Measurements from ENCODE around the gene CDH22. TPM values are rescaled to one million over a fixed set of nuclear protein-coding genes. Genes with fewer than 3 reads are reported as not detected.

Gene CDH22
- total and polyA plus RNA-seq, 4 donors = not detected

DNA sequence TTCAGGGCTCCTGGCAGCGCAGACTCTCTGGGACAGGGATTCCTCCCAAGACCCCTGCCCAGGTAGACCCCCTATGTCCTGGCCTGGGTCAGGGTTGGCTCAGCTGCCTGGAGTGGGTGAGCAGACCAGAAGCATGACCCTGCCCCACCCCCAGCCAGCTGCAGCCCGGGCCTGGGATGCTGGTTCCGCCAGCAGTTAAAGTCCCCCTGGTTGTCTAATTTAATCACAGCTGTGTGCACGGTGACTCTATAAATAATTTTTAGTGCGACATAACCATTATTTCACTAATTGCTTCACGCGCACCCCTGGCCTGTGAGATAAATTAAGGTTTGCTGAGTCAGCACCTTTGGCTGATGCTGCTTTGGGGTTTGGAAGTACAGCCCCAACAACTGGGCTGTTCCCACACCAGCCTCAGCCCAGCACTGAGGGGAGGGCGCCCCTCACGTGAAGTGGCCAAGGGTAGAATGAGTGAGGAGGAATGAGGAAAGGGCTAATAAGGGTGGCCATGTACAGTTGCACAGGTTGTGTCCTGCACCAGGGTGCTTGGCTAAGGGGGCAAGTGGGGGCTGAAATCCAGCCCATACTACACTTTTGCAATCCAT lies 26.1 kb upstream of the CDH22 start:
- DNase-seq (no peak), ATAC-seq (ENCODE audit: low FRiP score) (no peak)
- no peaks in the 10 kb centered on the region for H3K27me3 ChIP-seq (ENCODE audit: control insufficient read depth in 1 of 2, insufficient read depth in 2 of 2, low read length in 1 of 2)
- H3K36me3 ChIP-seq (ENCODE audit: control insufficient read depth in 1 of 2, insufficient read depth in 2 of 2, low read length in 1 of 2) = no peaks in the 10 kb centered on the region
- H3K9me3 ChIP-seq (ENCODE audit: control insufficient read depth, low read length) = no peaks in the 10 kb centered on the region
- H3K4me3 ChIP-seq (ENCODE audit: low read length in 2 of 2) = no peak overlapping the region
- no peaks in the 10 kb centered on the region for H3K4me1 ChIP-seq (ENCODE audit: control insufficient read depth in 1 of 2, insufficient read depth in 2 of 2, low read length in 2 of 2)
- 32 to 39% methylated on average over 9 of the region's 9 CpGs for WGBS, 2 donors
- intact Hi-C loops (cut with DNase I) = no loop called here
- H3K27ac ChIP-seq (ENCODE audit: low read depth in 1 of 2, low read length in 2 of 2) = no peak overlapping the region

- DNase-seq (no peak), ATAC-seq (ENCODE audit: low FRiP score) (no peak)
- no peaks in the 10 kb centered on the region for H3K27me3 ChIP-seq (ENCODE audit: control insufficient read depth in 1 of 2, insufficient read depth in 2 of 2, low read length in 1 of 2)
- intact Hi-C loops (cut with DNase I) = no loop called here
- WGBS, 2 donors = 58 to 59% methylated on average over 8 of the region's 8 CpGs
- no peak overlapping the region for H3K27ac ChIP-seq (ENCODE audit: low read depth in 1 of 2, low read length in 2 of 2)
- H3K9me3 ChIP-seq (ENCODE audit: control insufficient read depth, low read length) = no peaks in the 10 kb centered on the region
- H3K4me3 ChIP-seq (ENCODE audit: low read length in 2 of 2) = no peak overlapping the region
- no peaks in the 10 kb centered on the region for H3K36me3 ChIP-seq (ENCODE audit: control insufficient read depth in 1 of 2, insufficient read depth in 2 of 2, low read length in 1 of 2)
- H3K4me1 ChIP-seq (ENCODE audit: control insufficient read depth in 1 of 2, insufficient read depth in 2 of 2, low read length in 2 of 2) = no peaks in the 10 kb centered on the region
Observed at GRCh38 chr20:46333161-46333991, 25.1 kb upstream of the CDH22 start.

DNA sequence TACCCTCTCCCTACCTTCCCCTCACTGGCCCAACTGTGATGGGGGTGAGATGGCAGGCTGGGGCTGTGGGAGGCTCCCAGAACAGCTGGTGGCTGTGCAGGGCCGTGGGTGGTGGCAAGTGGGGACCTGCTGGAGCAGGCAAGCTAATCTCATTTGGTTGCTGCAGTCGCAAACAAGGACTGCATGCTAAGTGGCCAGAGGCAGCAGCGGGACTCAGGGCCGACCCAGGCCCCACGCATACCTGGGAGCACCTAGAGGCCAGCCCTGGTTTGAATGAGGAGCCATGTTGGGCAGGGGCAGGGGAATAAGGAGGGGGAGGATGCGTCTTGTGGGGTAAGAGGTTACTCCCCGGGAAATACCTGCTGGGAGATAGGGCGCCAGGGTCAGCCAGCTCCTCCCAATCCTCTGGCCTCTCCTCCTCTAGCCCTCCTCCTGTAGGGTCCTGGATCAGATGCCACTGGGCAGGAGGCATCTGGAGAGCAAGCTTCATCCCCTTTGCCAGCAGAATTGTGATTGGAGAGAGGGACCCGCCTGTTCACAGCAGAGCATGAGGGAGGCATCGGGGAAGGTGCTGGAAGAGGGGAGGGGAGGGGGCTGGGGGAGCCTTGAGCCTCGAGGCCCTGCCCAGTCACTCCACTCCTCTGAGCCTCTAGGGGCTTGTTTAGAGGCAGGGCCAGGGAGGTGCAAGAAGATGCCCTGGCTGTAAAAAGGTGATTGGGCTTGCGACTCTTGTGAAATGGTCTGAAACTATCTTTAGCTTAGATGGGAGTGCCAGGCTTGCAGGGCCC lies 24.3 kb upstream of the CDH22 start:
- no peaks in the 10 kb centered on the region for H3K27me3 ChIP-seq (ENCODE audit: control insufficient read depth in 1 of 2, insufficient read depth in 2 of 2, low read length in 1 of 2)
- no peak for DNase-seq

DNA sequence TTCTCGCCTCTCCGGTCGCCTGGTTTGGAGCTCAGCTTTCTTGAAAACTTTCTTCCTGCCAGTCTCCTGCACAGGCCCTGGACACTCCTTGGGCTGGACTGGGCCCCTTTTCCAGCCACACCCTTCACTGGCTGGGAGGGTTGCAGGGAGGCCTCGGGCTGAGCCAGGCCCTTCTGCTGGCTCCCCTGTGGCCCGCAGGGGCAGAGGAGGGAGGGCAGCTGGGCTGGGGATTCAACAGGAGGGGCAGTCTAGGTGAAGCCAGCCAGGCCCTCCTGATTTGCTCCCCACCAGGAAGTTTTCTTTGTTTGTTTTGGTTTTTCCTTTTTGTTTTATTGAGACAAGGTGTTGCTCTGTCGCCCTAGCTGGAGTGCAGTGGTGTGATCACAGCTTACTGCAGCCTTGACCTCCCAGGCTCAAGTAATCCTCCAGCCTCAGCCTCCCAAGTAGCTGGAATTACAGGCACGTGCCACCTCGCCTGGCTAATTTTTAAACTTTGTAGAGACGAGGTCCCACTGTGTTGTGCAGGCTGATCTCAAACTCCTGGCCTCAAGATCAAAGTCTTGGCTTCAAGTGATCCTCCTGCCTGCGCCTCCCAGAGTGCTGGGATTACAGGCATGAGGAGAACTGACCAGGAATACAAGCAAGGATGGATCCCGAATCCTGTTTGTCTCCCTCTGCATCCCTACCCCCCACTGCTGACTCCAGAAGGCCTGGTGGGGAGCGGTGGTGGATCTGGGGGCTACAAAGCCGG lies 23.5 kb upstream of the CDH22 start:
- no peaks in the 10 kb centered on the region for H3K36me3 ChIP-seq (ENCODE audit: control insufficient read depth in 1 of 2, insufficient read depth in 2 of 2, low read length in 1 of 2)
- H3K27me3 ChIP-seq (ENCODE audit: control insufficient read depth in 1 of 2, insufficient read depth in 2 of 2, low read length in 1 of 2) = no peaks in the 10 kb centered on the region
- no peak overlapping the region for H3K4me3 ChIP-seq (ENCODE audit: low read length in 2 of 2)

More for the DNA sequence above, 24.3 kb upstream of the CDH22 start:
- no peak for ATAC-seq (ENCODE audit: low FRiP score)
- intact Hi-C loops (cut with DNase I) = no loop called here
- no peaks in the 10 kb centered on the region for H3K4me1 ChIP-seq (ENCODE audit: control insufficient read depth in 1 of 2, insufficient read depth in 2 of 2, low read length in 2 of 2)
- WGBS, 2 donors = 33 to 44% methylated on average over 12 of the region's 12 CpGs
- H3K4me3 ChIP-seq (ENCODE audit: low read length in 2 of 2) = no peak overlapping the region
- no peaks in the 10 kb centered on the region for H3K36me3 ChIP-seq (ENCODE audit: control insufficient read depth in 1 of 2, insufficient read depth in 2 of 2, low read length in 1 of 2)
- H3K27ac ChIP-seq (ENCODE audit: low read depth in 1 of 2, low read length in 2 of 2) = no peak overlapping the region
- H3K9me3 ChIP-seq (ENCODE audit: control insufficient read depth, low read length) = no peaks in the 10 kb centered on the region

DNA sequence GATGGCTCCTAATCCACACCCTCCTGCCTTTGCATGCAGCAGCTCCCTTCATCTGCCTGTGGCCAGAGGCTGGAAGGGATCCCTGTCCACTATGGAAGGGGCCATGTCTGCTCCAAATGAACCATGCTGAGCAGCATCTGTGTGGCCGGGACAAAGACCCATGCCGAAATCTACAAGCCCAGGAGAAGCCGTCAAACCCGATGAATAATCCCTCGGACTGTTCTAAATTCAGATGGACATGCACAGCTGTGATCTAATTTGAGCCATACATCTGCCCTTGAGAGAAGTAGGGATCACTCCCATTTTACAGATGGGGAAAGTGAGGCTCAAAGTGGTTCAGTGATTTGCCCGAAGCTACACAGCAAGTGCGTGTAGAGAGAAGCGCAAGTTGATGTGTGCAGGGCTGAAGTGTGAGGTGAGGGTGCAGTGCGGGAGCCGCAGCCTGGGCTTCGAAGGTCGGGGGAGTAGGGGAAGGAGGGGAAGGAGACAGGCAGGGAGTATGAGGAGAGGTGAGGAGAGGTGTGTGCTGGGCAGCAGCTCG lies 22.6 kb upstream of the CDH22 start:
- Histone ChIP-seq H3K9me3 (ENCODE audit: control insufficient read depth, low read length) (no peaks in the 10 kb centered on the region), H3K27ac (ENCODE audit: low read depth in 1 of 2, low read length in 2 of 2) (no peak overlapping the region), H3K4me1 (ENCODE audit: control insufficient read depth in 1 of 2, insufficient read depth in 2 of 2, low read length in 2 of 2) (no peaks in the 10 kb centered on the region), H3K4me3 (ENCODE audit: low read length in 2 of 2) (no peak overlapping the region), H3K27me3 (ENCODE audit: control insufficient read depth in 1 of 2, insufficient read depth in 2 of 2, low read length in 1 of 2) (no peaks in the 10 kb centered on the region), H3K36me3 (ENCODE audit: control insufficient read depth in 1 of 2, insufficient read depth in 2 of 2, low read length in 1 of 2) (no peaks in the 10 kb centered on the region)
- intact Hi-C loops (cut with DNase I) = no loop called here
- DNase-seq (no peak), ATAC-seq (ENCODE audit: low FRiP score) (no peak)
- 69 to 71% methylated on average over 13 of the region's 13 CpGs for WGBS, 2 donors

More for the DNA sequence above, 23.5 kb upstream of the CDH22 start:
- WGBS, 2 donors = 66 to 67% methylated on average over 13 of the region's 13 CpGs
- H3K27ac ChIP-seq (ENCODE audit: low read depth in 1 of 2, low read length in 2 of 2) = no peak overlapping the region
- DNase-seq = no peak
- no peak for ATAC-seq (ENCODE audit: low FRiP score)
- intact Hi-C loops (cut with DNase I) = no loop called here
- no peaks in the 10 kb centered on the region for H3K4me1 ChIP-seq (ENCODE audit: control insufficient read depth in 1 of 2, insufficient read depth in 2 of 2, low read length in 2 of 2)
- no peaks in the 10 kb centered on the region for H3K9me3 ChIP-seq (ENCODE audit: control insufficient read depth, low read length)

- Histone ChIP-seq H3K4me3 (ENCODE audit: low read length in 2 of 2) (no peak overlapping the region), H3K9me3 (ENCODE audit: control insufficient read depth, low read length) (no peaks in the 10 kb centered on the region), H3K36me3 (ENCODE audit: control insufficient read depth in 1 of 2, insufficient read depth in 2 of 2, low read length in 1 of 2) (no peaks in the 10 kb centered on the region), H3K27me3 (ENCODE audit: control insufficient read depth in 1 of 2, insufficient read depth in 2 of 2, low read length in 1 of 2) (no peaks in the 10 kb centered on the region), H3K27ac (ENCODE audit: low read depth in 1 of 2, low read length in 2 of 2) (no peak overlapping the region), H3K4me1 (ENCODE audit: control insufficient read depth in 1 of 2, insufficient read depth in 2 of 2, low read length in 2 of 2) (no peaks in the 10 kb centered on the region)
- no peak for ATAC-seq (ENCODE audit: low FRiP score)
- DNase-seq = no peak
- intact Hi-C loops (cut with DNase I) = no loop called here
- 37 to 39% methylated on average over 13 of the region's 13 CpGs for WGBS, 2 donors
Observed at GRCh38 chr20:46330072-46330763, 21.9 kb upstream of the CDH22 start.

GRCh38 chr20:46328200-46328882 lies 20.0 kb upstream of the CDH22 start:
- DNase-seq (no peak), ATAC-seq (ENCODE audit: low FRiP score) (no peak)
- no peaks in the 10 kb centered on the region for H3K27me3 ChIP-seq (ENCODE audit: control insufficient read depth in 1 of 2, insufficient read depth in 2 of 2, low read length in 1 of 2)
- no peak overlapping the region for H3K4me3 ChIP-seq (ENCODE audit: low read length in 2 of 2)
- WGBS, 2 donors = 47 to 51% methylated on average over 16 of the region's 16 CpGs
- no peaks in the 10 kb centered on the region for H3K36me3 ChIP-seq (ENCODE audit: control insufficient read depth in 1 of 2, insufficient read depth in 2 of 2, low read length in 1 of 2)
- no peaks in the 10 kb centered on the region for H3K4me1 ChIP-seq (ENCODE audit: control insufficient read depth in 1 of 2, insufficient read depth in 2 of 2, low read length in 2 of 2)
- intact Hi-C loops (cut with DNase I) = no loop called here
- H3K9me3 ChIP-seq (ENCODE audit: control insufficient read depth, low read length) = no peaks in the 10 kb centered on the region
- no peak overlapping the region for H3K27ac ChIP-seq (ENCODE audit: low read depth in 1 of 2, low read length in 2 of 2)

Data from aorta (tissue), 5 donors.